K562 (cell line): ENCODE measurements around the gene CMTM8. TPM values are rescaled to one million over a fixed set of nuclear protein-coding genes. Genes with fewer than 3 reads are reported as not detected.

ENCODE experiments used
- ATAC-seq: fragments of 200-7000 bp; cut with Tn5 transposase; 3 replicates; pipeline ENCODE4 v1.9.1; 2020; ENCODE audit warnings: moderate library complexity
- BruUV-seq: library from RNA; stranded (reverse); fragments of 400-500 nt; replicated peaks from 2 replicates; lab custom pipeline; 2021; lab: Mats Ljungman, UMichigan
- CTCF ChIA-PET: fragments of 300-600 bp; formaldehyde crosslinking; extraction: SDS; loops from one replicate; lab custom pipeline; 2021; ENCODE audit warnings: low intra/inter-chr PET ratio; lab: Yijun Ruan, JAX
- POLR2A ChIA-PET: fragments of 300-600, 350-650 bp; sonication (Branson Sonifier 250); formaldehyde crosslinking; extraction: SDS; loops from one replicate; lab custom pipeline; 2021; ENCODE audit warnings: antibody characterized with exemption, inconsistent platforms; lab: Yijun Ruan, JAX
- DNase-seq, 4 experiments: peaks; one replicate each; pipeline versions ENCODE4 v3.0.0 to v3.0.0-alpha.2; 2011 to 2018; ENCODE audit warnings: low spot score in 3 of 4, mixed read lengths in 3 of 4; ENCODE audit errors: extremely low read depth in 1 of 4
- FAIRE-seq: peaks from 2 replicates; lab custom pipeline; 2011; peaks lifted over from hg19 to GRCh38; lab: Jason Lieb, UNC
- H2AFZ ChIP-seq: 2 replicates; pipeline ENCODE4 v1.6.0; 2011; ENCODE audit warnings: low read depth, low read length, control low read depth, inconsistent platforms
- H3K27ac ChIP-seq: fragments of 200-600 bp; 3 replicates; pipeline ENCODE4 v1.8.0; 2011; ENCODE audit warnings: low read depth, mild to moderate bottlenecking, control low read depth, inconsistent platforms, low read length, moderate library complexity, mixed read lengths; ENCODE audit errors: extremely low read depth
- H3K27me3 ChIP-seq, 2 experiments: fragments of 300-600 bp in 1 of 2; 2 replicates in 1 of 2; 3 replicates in 1 of 2; pipeline versions ENCODE4 v1.6.0 to v1.8.0; 2011; ENCODE audit warnings: inconsistent platforms in 2 of 2, low read length in 2 of 2, mild to moderate bottlenecking in 1 of 2, mixed read lengths in 1 of 2, moderate library complexity in 1 of 2; ENCODE audit not compliant: control insufficient read depth in 2 of 2, insufficient read depth in 2 of 2
- H3K36me3 ChIP-seq: fragments of 300-600 bp; 3 replicates; pipeline ENCODE4 v1.8.0; 2011; ENCODE audit warnings: mild to moderate bottlenecking, low read length, inconsistent platforms; ENCODE audit not compliant: control insufficient read depth, insufficient read depth
- H3K4me1 ChIP-seq, 2 experiments: fragments of 200-600 bp in 1 of 2; replicated peaks in 1 of 2; 2 replicates in 1 of 2; 3 replicates in 1 of 2; pipeline versions ENCODE4 v1.5.1 to v1.8.0; 2011; ENCODE audit warnings: inconsistent platforms in 2 of 2, low read length in 2 of 2, mild to moderate bottlenecking in 1 of 2, mixed read lengths in 1 of 2, moderate library complexity in 1 of 2; ENCODE audit not compliant: control insufficient read depth in 2 of 2, insufficient read depth in 2 of 2
- H3K4me2 ChIP-seq: 2 replicates; pipeline ENCODE4 v1.6.1; 2011; ENCODE audit warnings: low read length, control low read depth, inconsistent platforms, mixed read lengths; ENCODE audit not compliant: insufficient read depth
- H3K4me3 ChIP-seq: fragments of 200-600 bp; sonication (generic), shearing (Covaris generic); 2 replicates; pipeline ENCODE4 v1.5.1; 2016; ENCODE audit warnings: control low read depth, inconsistent platforms
- H3K79me2 ChIP-seq: fragments of 200-600 bp; 3 replicates; pipeline ENCODE4 v1.8.0; 2011; ENCODE audit warnings: low read length, inconsistent platforms; ENCODE audit not compliant: control insufficient read depth, insufficient read depth
- H3K9ac ChIP-seq, 2 experiments: 2 replicates each; pipeline versions ENCODE4 v1.6.0 to v1.6.1; 2011; ENCODE audit warnings: low read depth in 2 of 2, low read length in 2 of 2, control low read depth in 1 of 2, inconsistent platforms in 1 of 2, mild to moderate bottlenecking in 1 of 2, mixed read lengths in 1 of 2; ENCODE audit not compliant: insufficient read depth in 1 of 2
- H3K9me1 ChIP-seq: one replicate; pipeline ENCODE4 v1.6.0; 2011; ENCODE audit warnings: inconsistent platforms, mild to moderate bottlenecking, low read length, moderate library complexity; ENCODE audit not compliant: control insufficient read depth, insufficient read depth
- H3K9me3 ChIP-seq: replicated peaks from 2 replicates; pipeline ENCODE4 v1.5.1; 2011; ENCODE audit warnings: low read depth, low read length, inconsistent platforms; ENCODE audit not compliant: control insufficient read depth, insufficient read depth
- H4K20me1 ChIP-seq: replicated peaks from 2 replicates; pipeline ENCODE4 v1.6.1; 2011; ENCODE audit warnings: low read length, inconsistent platforms, mixed read lengths; ENCODE audit not compliant: control insufficient read depth, insufficient read depth
- ARID1B ChIP-seq: fragments of 450-650 bp; IDR thresholded peaks from 2 replicates; pipeline ENCODE4 v1.6.1; 2016; ENCODE audit warnings: antibody characterized with exemption, mild to moderate bottlenecking, inconsistent platforms
- BDP1 ChIP-seq: IDR thresholded peaks from 3 replicates; pipeline ENCODE4 v1.6.1; 2011; ENCODE audit not compliant: insufficient read length, insufficient read depth
- BRD4 ChIP-seq: fragments of 200-600 bp; sonication (generic); IDR thresholded peaks from 2 replicates; pipeline ENCODE4 v1.6.1; 2017; ENCODE audit warnings: inconsistent platforms
- CBFA2T3 ChIP-seq: fragments of 450-650 bp; IDR thresholded peaks from 2 replicates; pipeline ENCODE4 v1.6.1; 2017
- DIDO1 ChIP-seq: fragments of 450-650 bp; IDR thresholded peaks from 2 replicates; pipeline ENCODE4 v1.6.1; 2016; ENCODE audit warnings: low read depth, missing biosample characterization, missing genetic modification characterization
- ETV6 ChIP-seq, 3 experiments: fragments of 150-350 bp in 1 of 3; sonication (generic) in 1 of 3; formaldehyde crosslinking in 1 of 3; IDR thresholded peaks; 2 replicates each; pipeline versions ENCODE4 v1.6.1 to v1.8.0; 2014 to 2022; ENCODE audit warnings: borderline replicate concordance in 2 of 3, low read depth in 2 of 3, antibody characterized with exemption in 1 of 3, low read length in 1 of 3, mild to moderate bottlenecking in 1 of 3, missing genetic modification reagents in 1 of 3
- SNIP1 ChIP-seq: fragments of 450-650 bp; IDR thresholded peaks from 2 replicates; pipeline ENCODE4 v1.7.1; 2017; ENCODE audit warnings: low read depth, mild to moderate bottlenecking
- YBX1 ChIP-seq: fragments of 450-650 bp; IDR thresholded peaks from 2 replicates; pipeline ENCODE4 v1.7.1; 2016; ENCODE audit warnings: mild to moderate bottlenecking
- ZNF146 ChIP-seq: IDR thresholded peaks from one replicate; pipeline ENCODE4 v1.6.1; 2018; ENCODE audit warnings: missing compliant biosample characterization; ENCODE audit not compliant: unreplicated experiment
- ZNF316 ChIP-seq: fragments of 450-650 bp; IDR thresholded peaks from 2 replicates; pipeline ENCODE4 v1.6.1; 2016
- ZNF644 ChIP-seq: fragments of 200-800 bp; sonication (Bioruptor generic); IDR thresholded peaks from 2 replicates; pipeline ENCODE4 v1.6.1; 2016; ENCODE audit warnings: low read depth, missing genetic modification characterization, missing compliant biosample characterization
- WGBS: fragments of 100-300 bp; shearing (Covaris generic); methylation state at CpG from one replicate; pipeline ENCODE4 v1.1.6; 2016; ENCODE audit warnings: low coverage, mixed read lengths; ENCODE audit not compliant: insufficient coverage; ENCODE audit errors: missing lambda C conversion rate; 5-methylcytosine and 5-hydroxymethylcytosine counted together
- in situ Hi-C: fragments of 300-500 bp; cut with MboI; formaldehyde crosslinking; loops from 4 replicates; pipeline ENCODE4 v1.15.0; 2018; ENCODE audit warnings: inconsistent platforms, mixed read lengths
- intact Hi-C: fragments of 100-400 bp; cut with micrococcal nuclease; formaldehyde crosslinking; loops from 2 replicates; pipeline ENCODE4 v1.14.2; 2022
- polyA plus RNA-seq, 8 experiments: library from polyadenylated mRNA; depleted of rRNA in 4 of 8; stranded (reverse) in 5 of 8; unstranded in 3 of 8; fragments of >200 nt; fragmentation: Nextera tagmentation in 2 of 8; fragmentation: Illumina TruSeq in 1 of 8; extraction: Ambion mirVana in 2 of 8; extraction: Trizol in 1 of 8; gene quantifications; 2 replicates each; pipeline versions ENCODE4 v1.2.1 to v1.2.3, GENCODE V29; 2011 to 2014; ENCODE audit warnings: inconsistent platforms in 1 of 8, missing spikeins in 1 of 8
- total RNA-seq, 7 experiments: library from RNA; depleted of rRNA in 6 of 7; stranded (reverse); fragments of >200 nt in 6 of 7; fragmentation: Illumina TruSeq in 2 of 7; extraction: Trizol in 2 of 7; gene quantifications; 2 replicates each; pipeline versions ENCODE4 v1.2.1 to v1.2.3, GENCODE V29; 2011 to 2021; ENCODE audit warnings: low replicate concordance in 1 of 7
- TF ChIP-seq, protein P1 (sequence below): sonication (generic); formaldehyde crosslinking; IDR thresholded peaks from 2 replicates; pipeline ENCODE4 v1.8.1; 2023; ENCODE audit warnings: mild to moderate bottlenecking, missing genetic modification reagents
- TF ChIP-seq, protein P2 (sequence below): sonication (generic); formaldehyde crosslinking; IDR thresholded peaks from 2 replicates; pipeline ENCODE4 v1.8.0; 2022; ENCODE audit warnings: mild to moderate bottlenecking, missing genetic modification reagents, borderline replicate concordance

Gene CMTM8
- total and polyA plus RNA-seq, 9 of the 15 experiments (the other 6 are each of a cell fraction or from before 2014, with no cell fraction given), result not detected

DNA sequence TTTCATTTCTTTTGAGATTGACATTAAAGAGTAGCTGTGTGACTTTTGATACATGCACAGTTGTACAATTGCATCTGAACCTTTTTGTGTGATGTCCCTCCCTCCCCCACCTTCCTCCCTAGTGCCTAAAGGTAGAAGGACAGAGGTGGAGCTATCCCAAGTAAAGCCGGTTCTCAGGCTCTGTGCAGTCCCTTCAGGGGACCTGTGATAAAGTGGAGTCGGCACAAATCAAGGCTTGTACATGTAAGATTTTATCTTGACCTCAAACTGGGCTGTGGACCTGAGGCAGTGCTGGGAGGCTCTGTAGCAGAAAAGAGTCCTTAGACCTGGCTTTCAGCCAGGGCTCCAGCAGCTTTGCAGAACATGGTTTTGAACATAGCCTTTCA, 97.6 kb downstream of the CMTM8 start:
- peaks cover 4 to 15% of the 10 kb centered on the region in 2 experiments; a peak in 3 of 5 replicates for H3K27me3 ChIP-seq
- no peak overlapping the region for H3K27ac ChIP-seq
- no TSS peak for BruUV-seq
- H3K9ac ChIP-seq, result no peak overlapping the region
- 0% methylated on average over 2 of the region's 2 CpGs for WGBS
- H2AFZ ChIP-seq, result no peak overlapping the region
- H3K9me1 ChIP-seq, result no peaks in the 10 kb centered on the region
- FAIRE-seq (no peak), DNase-seq (no peak), ATAC-seq (no peak)
- no peaks in the 10 kb centered on the region for H3K9me3 ChIP-seq
- no peaks in the 10 kb centered on the region for H3K36me3 ChIP-seq
- intact Hi-C loops (no loop called here), in situ Hi-C loops (no loop called here)
- no peak overlapping the region for H3K4me2 ChIP-seq
- no peak overlapping the region for H3K4me3 ChIP-seq
- ChIA-PET CTCF (no interaction called here), POLR2A (no interaction called here)
- H4K20me1 ChIP-seq, result no peaks in the 10 kb centered on the region
- no peaks in the 10 kb centered on the region for H3K4me1 ChIP-seq
- no peaks in the 10 kb centered on the region for H3K79me2 ChIP-seq
- TF ChIP-seq BDP1 (no peak), ZNF146 (CRISPR knock-in tag) (no peak), YBX1 (no peak)
- TF ChIP-seq, all 486 proteins: peak for 0

DNA sequence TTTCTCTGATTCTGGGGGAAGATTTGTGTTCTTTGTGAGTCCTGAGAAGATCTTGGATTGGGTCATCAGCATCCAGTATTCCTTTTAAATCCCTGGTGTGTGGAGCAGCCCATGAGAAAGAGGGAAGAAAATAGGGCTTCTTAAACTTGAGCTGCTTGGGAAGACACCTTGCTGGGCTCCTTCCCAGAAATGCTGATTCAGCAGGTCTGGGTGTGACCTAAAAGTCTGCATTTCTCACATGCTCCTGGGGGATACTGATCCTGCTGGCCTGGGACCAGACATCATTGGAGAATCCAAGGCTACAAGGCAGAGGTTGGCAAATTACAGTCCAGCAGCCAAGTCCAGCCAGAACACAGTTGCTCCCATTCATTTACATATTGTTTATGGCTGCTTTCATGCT, 99.0 kb downstream of the CMTM8 start:
- BruUV-seq, result no TSS peak
- TF ChIP-seq CBFA2T3 (no peak), SNIP1 (no peak), BRD4 (no peak), ZNF644 (no peak), ARID1B (no peak), ETV6 (IDR thresholded peaks at IDR 0.05; ENCODE audit: borderline replicate concordance in 1 of 2, low read depth in 2 of 2, low read length in 1 of 2) (no peak), ETV6 (CRISPR knock-in tag; IDR thresholded peaks at IDR 0.05; ENCODE audit: borderline replicate concordance) (no peak), DIDO1 (tag) (no peak), ZNF316 (peak; percentile 96)
- TF ChIP-seq, protein P1, sequence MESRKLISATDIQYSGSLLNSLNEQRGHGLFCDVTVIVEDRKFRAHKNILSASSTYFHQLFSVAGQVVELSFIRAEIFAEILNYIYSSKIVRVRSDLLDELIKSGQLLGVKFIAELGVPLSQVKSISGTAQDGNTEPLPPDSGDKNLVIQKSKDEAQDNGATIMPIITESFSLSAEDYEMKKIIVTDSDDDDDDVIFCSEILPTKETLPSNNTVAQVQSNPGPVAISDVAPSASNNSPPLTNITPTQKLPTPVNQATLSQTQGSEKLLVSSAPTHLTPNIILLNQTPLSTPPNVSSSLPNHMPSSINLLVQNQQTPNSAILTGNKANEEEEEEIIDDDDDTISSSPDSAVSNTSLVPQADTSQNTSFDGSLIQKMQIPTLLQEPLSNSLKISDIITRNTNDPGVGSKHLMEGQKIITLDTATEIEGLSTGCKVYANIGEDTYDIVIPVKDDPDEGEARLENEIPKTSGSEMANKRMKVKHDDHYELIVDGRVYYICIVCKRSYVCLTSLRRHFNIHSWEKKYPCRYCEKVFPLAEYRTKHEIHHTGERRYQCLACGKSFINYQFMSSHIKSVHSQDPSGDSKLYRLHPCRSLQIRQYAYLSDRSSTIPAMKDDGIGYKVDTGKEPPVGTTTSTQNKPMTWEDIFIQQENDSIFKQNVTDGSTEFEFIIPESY (CRISPR knock-in tag), result no peak
- TF ChIP-seq, protein P2, sequence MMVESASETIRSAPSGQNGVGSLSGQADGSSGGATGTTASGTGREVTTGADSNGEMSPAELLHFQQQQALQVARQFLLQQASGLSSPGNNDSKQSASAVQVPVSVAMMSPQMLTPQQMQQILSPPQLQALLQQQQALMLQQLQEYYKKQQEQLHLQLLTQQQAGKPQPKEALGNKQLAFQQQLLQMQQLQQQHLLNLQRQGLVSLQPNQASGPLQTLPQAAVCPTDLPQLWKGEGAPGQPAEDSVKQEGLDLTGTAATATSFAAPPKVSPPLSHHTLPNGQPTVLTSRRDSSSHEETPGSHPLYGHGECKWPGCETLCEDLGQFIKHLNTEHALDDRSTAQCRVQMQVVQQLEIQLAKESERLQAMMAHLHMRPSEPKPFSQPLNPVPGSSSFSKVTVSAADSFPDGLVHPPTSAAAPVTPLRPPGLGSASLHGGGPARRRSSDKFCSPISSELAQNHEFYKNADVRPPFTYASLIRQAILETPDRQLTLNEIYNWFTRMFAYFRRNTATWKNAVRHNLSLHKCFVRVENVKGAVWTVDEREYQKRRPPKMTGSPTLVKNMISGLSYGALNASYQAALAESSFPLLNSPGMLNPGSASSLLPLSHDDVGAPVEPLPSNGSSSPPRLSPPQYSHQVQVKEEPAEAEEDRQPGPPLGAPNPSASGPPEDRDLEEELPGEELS (CRISPR knock-in tag), result no peak

More for the DNA sequence above, 99.0 kb downstream of the CMTM8 start:
- no peak overlapping the region for H3K9ac ChIP-seq
- DNase-seq, result no peak
- H2AFZ ChIP-seq, result no peak overlapping the region
- H3K79me2 ChIP-seq, result no peaks in the 10 kb centered on the region
- no peaks in the 10 kb centered on the region for H3K36me3 ChIP-seq
- no peaks in the 10 kb centered on the region for H4K20me1 ChIP-seq
- ChIA-PET POLR2A (no interaction called here), CTCF (no interaction called here)
- no peak for FAIRE-seq
- no peak overlapping the region for H3K4me3 ChIP-seq
- no peak overlapping the region for H3K4me2 ChIP-seq
- H3K27me3 ChIP-seq, result peaks cover 6 to 15% of the 10 kb centered on the region in 2 experiments; a peak in 3 of 5 replicates
- H3K9me3 ChIP-seq, result no peaks in the 10 kb centered on the region
- no peak for ATAC-seq
- intact Hi-C loops, result no loop called here
- no peaks in the 10 kb centered on the region for H3K9me1 ChIP-seq
- H3K27ac ChIP-seq, result no peak overlapping the region
- H3K4me1 ChIP-seq, result no peaks in the 10 kb centered on the region
- in situ Hi-C loops, result no loop called here
